IMR-90 (cell line): ENCODE measurements around the gene MX1. TPM values are rescaled to one million over a fixed set of nuclear protein-coding genes. Genes with fewer than 3 reads are reported as not detected.

Experiments used
- ATAC-seq: fragments of 200-7000 bp; cut with Tn5 transposase; 2 replicates; pipeline ENCODE4 v1.9.1; 2020; ENCODE audit warnings: low read depth, mild to moderate bottlenecking, moderate library complexity
- BruUV-seq: library from RNA; stranded (reverse); fragments of 400-500 nt; replicated peaks from 2 replicates; lab custom pipeline; 2021; lab: Mats Ljungman, UMichigan
- CTCF ChIA-PET: fragments of 300-600 bp; formaldehyde crosslinking; extraction: SDS; loops from one replicate; lab custom pipeline; 2021; ENCODE audit warnings: antibody characterized with exemption; lab: Yijun Ruan, JAX
- POLR2A ChIA-PET: fragments of 300-600 bp; sonication (Branson Sonifier 250); formaldehyde crosslinking; loops from one replicate; lab custom pipeline; 2022; ENCODE audit warnings: antibody characterized with exemption; ENCODE audit not compliant: unreplicated experiment; lab: Charles Lee
- DNase-seq: peaks from one replicate; pipeline ENCODE4 v3.0.0; 2013
- H2AFZ ChIP-seq: replicated peaks from 2 replicates; pipeline ENCODE3; 2013; ENCODE audit warnings: low read length, mild to moderate bottlenecking; ENCODE audit not compliant: poor library complexity
- H2AK5ac ChIP-seq: 2 replicates; pipeline ENCODE4 v1.6.1; 2013; ENCODE audit warnings: low read depth, low read length, inconsistent platforms
- H2AK9ac ChIP-seq: replicated peaks from 2 replicates; pipeline ENCODE3; 2013; ENCODE audit warnings: mild to moderate bottlenecking, low read depth, low read length, moderate library complexity; ENCODE audit not compliant: poor library complexity
- H2BK120ac ChIP-seq: 2 replicates; pipeline ENCODE4 v1.6.1; 2013; ENCODE audit warnings: low read depth, low read length, inconsistent platforms
- H2BK15ac ChIP-seq: 3 replicates; pipeline ENCODE4 v1.6.1; 2013; ENCODE audit warnings: low read depth, low read length, inconsistent platforms
- H2BK20ac ChIP-seq: 2 replicates; pipeline ENCODE4 v1.6.1; 2013; ENCODE audit warnings: low read depth, mild to moderate bottlenecking, inconsistent platforms, low read length, moderate library complexity
- H2BK5ac ChIP-seq: 2 replicates; pipeline ENCODE4 v1.6.1; 2013; ENCODE audit warnings: mild to moderate bottlenecking, low read depth, low read length, inconsistent platforms; ENCODE audit not compliant: poor library complexity, severe bottlenecking
- H3K14ac ChIP-seq: replicated peaks from 2 replicates; pipeline ENCODE4 v1.6.1; 2013; ENCODE audit warnings: low read depth, low read length, inconsistent platforms
- H3K18ac ChIP-seq: 2 replicates; pipeline ENCODE4 v1.6.1; 2013; ENCODE audit warnings: low read depth, low read length, control low read depth
- H3K23ac ChIP-seq: 2 replicates; pipeline ENCODE4 v1.6.1; 2013; ENCODE audit warnings: low read depth, low read length, inconsistent platforms
- H3K27ac ChIP-seq: 2 replicates; pipeline ENCODE4 v1.5.1; 2013; ENCODE audit warnings: mild to moderate bottlenecking, control low read depth, low read length; ENCODE audit not compliant: insufficient read depth
- H3K27me3 ChIP-seq: 2 replicates; pipeline ENCODE4 v1.6.1; 2013; ENCODE audit warnings: low read length; ENCODE audit not compliant: control insufficient read depth, insufficient read depth
- H3K36me3 ChIP-seq: 2 replicates; pipeline ENCODE4 v1.6.1; 2013; ENCODE audit warnings: low read length, mixed read lengths; ENCODE audit not compliant: control insufficient read depth, insufficient read depth
- H3K4ac ChIP-seq: 2 replicates; pipeline ENCODE4 v1.6.1; 2013; ENCODE audit warnings: low read depth, low read length, inconsistent platforms
- H3K4me1 ChIP-seq: 2 replicates; pipeline ENCODE4 v1.6.1; 2013; ENCODE audit warnings: low read length, mixed read lengths; ENCODE audit not compliant: control insufficient read depth, insufficient read depth
- H3K4me2 ChIP-seq: 2 replicates; pipeline ENCODE4 v1.6.1; 2013; ENCODE audit warnings: low read depth, mild to moderate bottlenecking, control low read depth, low read length, moderate library complexity
- H3K4me3 ChIP-seq: 2 replicates; pipeline ENCODE4 v1.5.1; 2013; ENCODE audit warnings: low read depth, mild to moderate bottlenecking, control low read depth, low read length, moderate library complexity; ENCODE audit not compliant: insufficient read depth
- H3K56ac ChIP-seq: 2 replicates; pipeline ENCODE4 v1.6.1; 2013; ENCODE audit warnings: low read length, inconsistent platforms; ENCODE audit not compliant: insufficient read depth; ENCODE audit errors: extremely low read depth
- H3K79me1 ChIP-seq, 2 experiments: 2 replicates each; pipeline ENCODE4 v1.6.1; 2013; ENCODE audit warnings: low read length in 2 of 2, inconsistent platforms in 1 of 2, low read depth in 1 of 2
- H3K9ac ChIP-seq: 2 replicates; pipeline ENCODE4 v1.6.1; 2013; ENCODE audit warnings: low read depth, low read length, control low read depth
- H3K9me1 ChIP-seq: 2 replicates; pipeline ENCODE4 v1.6.1; 2013; ENCODE audit warnings: low read length, inconsistent platforms; ENCODE audit not compliant: insufficient read depth
- H3K9me3 ChIP-seq: 2 replicates; pipeline ENCODE4 v1.6.1; 2013; ENCODE audit warnings: low read length; ENCODE audit not compliant: control insufficient read depth, insufficient read depth
- H4K20me1 ChIP-seq: 2 replicates; pipeline ENCODE4 v1.6.1; 2013; ENCODE audit warnings: low read length, inconsistent platforms; ENCODE audit not compliant: insufficient read depth
- H4K5ac ChIP-seq: 2 replicates; pipeline ENCODE4 v1.6.1; 2013; ENCODE audit warnings: mild to moderate bottlenecking, low read depth, low read length, control low read depth
- H4K8ac ChIP-seq, 2 experiments: 2 replicates each; pipeline ENCODE4 v1.6.1; 2013; ENCODE audit warnings: low read depth in 2 of 2, low read length in 2 of 2, control low read depth in 1 of 2, inconsistent platforms in 1 of 2
- H4K91ac ChIP-seq: 2 replicates; pipeline ENCODE4 v1.6.1; 2013; ENCODE audit warnings: low read depth, low read length, inconsistent platforms; ENCODE audit not compliant: insufficient read depth
- BHLHE40 ChIP-seq: fragments of 150-350 bp; IDR thresholded peaks from 2 replicates; pipeline ENCODE4 v1.6.1; 2016; ENCODE audit warnings: mild to moderate bottlenecking, low read depth, low read length
- CEBPB ChIP-seq: IDR thresholded peaks from 2 replicates; pipeline ENCODE4 v1.6.1; 2012; ENCODE audit warnings: low read depth, low read length, improper control_type of control experiment
- CHD1 ChIP-seq: IDR thresholded peaks from 2 replicates; pipeline ENCODE4 v1.6.1; 2012; ENCODE audit warnings: low read depth, low read length, improper control_type of control experiment
- CTCF ChIP-seq: conservative IDR thresholded peaks from 2 replicates; pipeline ENCODE4 v1.5.1; 2012; ENCODE audit warnings: mild to moderate bottlenecking, low read depth, low read length, improper control_type of control experiment
- FOS ChIP-seq: fragments of 150-350 bp; IDR thresholded peaks from 2 replicates; pipeline ENCODE4 v1.6.1; 2016; ENCODE audit warnings: low read depth, low read length
- MAFK ChIP-seq: IDR thresholded peaks from 2 replicates; pipeline ENCODE4 v1.6.1; 2012; ENCODE audit warnings: low read depth, low read length, improper control_type of control experiment
- MAZ ChIP-seq: IDR thresholded peaks from 2 replicates; pipeline ENCODE4 v1.6.1; 2012; ENCODE audit warnings: low read depth, mild to moderate bottlenecking, low read length, improper control_type of control experiment, moderate library complexity, borderline replicate concordance
- MXI1 ChIP-seq: IDR thresholded peaks from 2 replicates; pipeline ENCODE4 v1.6.1; 2012; ENCODE audit warnings: low read depth, mild to moderate bottlenecking, low read length, moderate library complexity, borderline replicate concordance
- NFE2L2 ChIP-seq: fragments of 150-350 bp; IDR thresholded peaks from 2 replicates; pipeline ENCODE4 v1.6.1; 2016; ENCODE audit warnings: low read depth, mild to moderate bottlenecking, low read length
- POLR2A ChIP-seq: IDR thresholded peaks from 2 replicates; pipeline ENCODE4 v1.6.1; 2012; ENCODE audit warnings: mild to moderate bottlenecking, low read depth, low read length
- RAD21 ChIP-seq: IDR thresholded peaks from 2 replicates; pipeline ENCODE4 v1.6.1; 2012; ENCODE audit warnings: low read length, improper control_type of control experiment
- RCOR1 ChIP-seq: IDR thresholded peaks from 2 replicates; pipeline ENCODE4 v1.6.1; 2012; ENCODE audit warnings: mild to moderate bottlenecking, low read length, improper control_type of control experiment; ENCODE audit not compliant: insufficient replicate concordance
- RFX5 ChIP-seq: IDR thresholded peaks from 2 replicates; pipeline ENCODE4 v1.8.0; 2012; ENCODE audit warnings: low read depth, mild to moderate bottlenecking, low read length, moderate library complexity
- SMC3 ChIP-seq: fragments of 150-350 bp; IDR thresholded peaks from 2 replicates; pipeline ENCODE4 v1.6.1; 2016; ENCODE audit warnings: low read depth, mild to moderate bottlenecking, antibody characterized with exemption, low read length, moderate library complexity
- USF2 ChIP-seq: fragments of 150-350 bp; IDR thresholded peaks from 2 replicates; pipeline ENCODE4 v1.6.1; 2017; ENCODE audit warnings: mild to moderate bottlenecking, antibody characterized with exemption, low read length, low read depth
- WGBS, 2 experiments: methylation state at CpG; one replicate each; pipeline versions ENCODE4 v1.1.5 to v1.1.7; 2013; ENCODE audit warnings: missing lambda C conversion rate in 2 of 2; ENCODE audit not compliant: insufficient read length in 1 of 2; ENCODE audit errors: extremely low coverage in 2 of 2; 5-methylcytosine and 5-hydroxymethylcytosine counted together
- dilution Hi-C: fragments of 300-500 bp; cut with HindIII; formaldehyde crosslinking; loops from one replicate; pipeline ENCODE4 v1.14.3; 2018; ENCODE audit warnings: low sequenced_read_pairs; ENCODE audit not compliant: unreplicated experiment
- in situ Hi-C: fragments of 300-500 bp; cut with MboI; formaldehyde crosslinking; loops from 3 replicates; pipeline ENCODE4 v1.14.3; 2019; ENCODE audit warnings: low sequenced_read_pairs, inconsistent platforms, mixed read lengths
- intact Hi-C: fragments of 100-400 bp; cut with micrococcal nuclease; formaldehyde crosslinking; loops from 2 replicates; pipeline ENCODE4 v1.10.0; 2022
- polyA plus RNA-seq, 3 experiments: library from polyadenylated mRNA; depleted of rRNA; stranded (reverse); fragments of >200 nt; gene quantifications; 2 replicates each; pipeline ENCODE4 v1.2.3, GENCODE V29; 2012; ENCODE audit warnings: low replicate concordance in 1 of 3
- total RNA-seq: library from RNA; depleted of rRNA; stranded (reverse); fragments of >200 nt; gene quantifications from 2 replicates; pipeline ENCODE4 v1.2.3, GENCODE V29; 2012
- TF ChIP-seq, protein P1 (sequence below): fragments of 150-350 bp; IDR thresholded peaks from 2 replicates; pipeline ENCODE4 v1.6.1; 2016; ENCODE audit warnings: low read depth, mild to moderate bottlenecking, low read length, moderate library complexity, borderline replicate concordance

The MX1 gene
- total and polyA plus RNA-seq, 2 of the 4 experiments (the other 2 are of a cell fraction): 1.0 to 2.5 TPM

GRCh38 chr21:41453198-41453597 is 27.2 kb downstream of the MX1 start:
- dilution Hi-C loops (no loop called here), intact Hi-C loops (no loop called here), in situ Hi-C loops (loop anchor here (10.0 kb wide), 1 partner anchor 328 kb away; no protein-coding TSS in a partner anchor)
- H4K5ac ChIP-seq: no peak overlapping the region
- no peak overlapping the region for H2BK120ac ChIP-seq
- no peak overlapping the region for H3K14ac ChIP-seq
- TF ChIP-seq CTCF: no peak
- no peak for TF ChIP-seq CEBPB
- TF ChIP-seq MAFK: no peak
- TF ChIP-seq MXI1: no peak
- no peak for TF ChIP-seq SMC3
- no peak for TF ChIP-seq RFX5
- no peak for TF ChIP-seq BHLHE40
- TF ChIP-seq, protein P1, sequence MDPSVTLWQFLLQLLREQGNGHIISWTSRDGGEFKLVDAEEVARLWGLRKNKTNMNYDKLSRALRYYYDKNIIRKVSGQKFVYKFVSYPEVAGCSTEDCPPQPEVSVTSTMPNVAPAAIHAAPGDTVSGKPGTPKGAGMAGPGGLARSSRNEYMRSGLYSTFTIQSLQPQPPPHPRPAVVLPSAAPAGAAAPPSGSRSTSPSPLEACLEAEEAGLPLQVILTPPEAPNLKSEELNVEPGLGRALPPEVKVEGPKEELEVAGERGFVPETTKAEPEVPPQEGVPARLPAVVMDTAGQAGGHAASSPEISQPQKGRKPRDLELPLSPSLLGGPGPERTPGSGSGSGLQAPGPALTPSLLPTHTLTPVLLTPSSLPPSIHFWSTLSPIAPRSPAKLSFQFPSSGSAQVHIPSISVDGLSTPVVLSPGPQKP: no peak
- TF ChIP-seq CHD1: no peak
- TF ChIP-seq POLR2A: no peak
- TF ChIP-seq FOS: no peak
- TF ChIP-seq USF2: no peak
- no peak for TF ChIP-seq NFE2L2
- TF ChIP-seq MAZ: no peak
- TF ChIP-seq RCOR1: no peak
- no peak for TF ChIP-seq RAD21
- BruUV-seq: no TSS peak
- H4K8ac ChIP-seq: no peak overlapping the region
- no peaks in the 10 kb centered on the region for H4K20me1 ChIP-seq
- H3K9me3 ChIP-seq: no peaks in the 10 kb centered on the region
- H3K4me1 ChIP-seq: no peaks in the 10 kb centered on the region
- H3K4ac ChIP-seq: no peak overlapping the region
- ChIA-PET POLR2A (no interaction called here), CTCF (interaction anchor here (0.6 to 1.0 kb wide), 2 partner anchors 42 to 170 kb away, joined by 3 to 5 read pairs; no protein-coding TSS in a partner anchor)
- ATAC-seq (no peak), DNase-seq (no peak)
- no peak overlapping the region for H2BK20ac ChIP-seq
- no peak overlapping the region for H2AFZ ChIP-seq
- H3K9me1 ChIP-seq: no peaks in the 10 kb centered on the region
- no peak overlapping the region for H3K23ac ChIP-seq
- no peak overlapping the region for H2BK15ac ChIP-seq
- H3K9ac ChIP-seq: no peak overlapping the region
- no peak overlapping the region for H3K4me2 ChIP-seq
- no peaks in the 10 kb centered on the region for H3K27me3 ChIP-seq
- no peaks in the 10 kb centered on the region for H3K36me3 ChIP-seq
- no peak overlapping the region for H2BK5ac ChIP-seq
- no peak overlapping the region for H3K27ac ChIP-seq
- WGBS, 2 experiments: 90% methylated on average over 2 of the region's 3 CpGs; no CpG with 5 or more reads in 1 of the 2 experiments
- no peak overlapping the region for H3K56ac ChIP-seq
- no peak overlapping the region for H4K91ac ChIP-seq
- no peaks in the 10 kb centered on the region for H3K79me1 ChIP-seq
- H2AK9ac ChIP-seq: no peak overlapping the region
- no peak overlapping the region for H3K18ac ChIP-seq
- no peak overlapping the region for H3K4me3 ChIP-seq
- H2AK5ac ChIP-seq: no peak overlapping the region
